HG02981 (cell line): ENCODE measurements around the gene ABCC8.
A peak's percentile ranks its signal among the peaks of the same experiment; 100 is the strongest.

Source experiments
- ATAC-seq: cut with Tn5 transposase; IDR thresholded peaks from one replicate; pipeline ENCODE4 v1.9.1; 2021; ENCODE audit warnings: mild to moderate bottlenecking, moderate library complexity; ENCODE audit not compliant: unreplicated experiment

ABCC8 gene

GRCh38 chr11:17406818-17407149 is 69.9 kb downstream of the ABCC8 start:
- no peak for ATAC-seq

- no peak for ATAC-seq
Observed at GRCh38 chr11:17406082-17406817, 70.4 kb downstream of the ABCC8 start.

GRCh38 chr11:17405232-17406005 is 71.2 kb downstream of the ABCC8 start:
- ATAC-seq: peak; percentile 53

- ATAC-seq: no peak
Observed at GRCh38 chr11:17403980-17404759, 72.5 kb downstream of the ABCC8 start.

GRCh38 chr11:17402486-17402885 is 74.2 kb downstream of the ABCC8 start:
- ATAC-seq: no peak

- no peak for ATAC-seq
Observed at GRCh38 chr11:17401841-17402240, 74.8 kb downstream of the ABCC8 start.

GRCh38 chr11:17401316-17401715 is 75.3 kb downstream of the ABCC8 start:
- ATAC-seq: no peak

GRCh38 chr11:17400048-17400775 is 76.4 kb downstream of the ABCC8 start:
- ATAC-seq: no peak

GRCh38 chr11:17399236-17399635 is 77.4 kb downstream of the ABCC8 start:
- no peak for ATAC-seq

- ATAC-seq: no peak
Observed at GRCh38 chr11:17397311-17398002, 79.2 kb downstream of the ABCC8 start.

- no peak for ATAC-seq
Observed at GRCh38 chr11:17396598-17397310, 79.9 kb downstream of the ABCC8 start.

GRCh38 chr11:17395978-17396377 is 80.7 kb downstream of the ABCC8 start:
- no peak for ATAC-seq

GRCh38 chr11:17395554-17395961 is 81.1 kb downstream of the ABCC8 start:
- ATAC-seq: no peak

GRCh38 chr11:17394743-17395390 is 81.8 kb downstream of the ABCC8 start:
- ATAC-seq: no peak

- ATAC-seq: no peak
Observed at GRCh38 chr11:17393472-17393871, 83.2 kb downstream of the ABCC8 start.

- ATAC-seq: no peak
Observed at GRCh38 chr11:17392872-17393271, 83.8 kb downstream of the ABCC8 start.

GRCh38 chr11:17391493-17392355 is 84.9 kb downstream of the ABCC8 start:
- ATAC-seq: no peak

GRCh38 chr11:17389957-17390649 is 86.5 kb downstream of the ABCC8 start:
- no peak for ATAC-seq
